Nephron (organoid): ENCODE results near the gene SELENOI.
A peak's percentile ranks its signal among the peaks of the same experiment; 100 is the strongest.
"Not testable (repeated sequence)": the region's sequence is repeated elsewhere in the genome, so short reads cannot be mapped to it uniquely, and the experiment has no call there.

Experiments
- H3K27ac Mint-ChIP-seq, 3 experiments: 2 replicates each; pipeline ENCODE4 v1.8.0; 2020; ENCODE audit warnings: mixed read lengths in 3 of 3, mild to moderate bottlenecking in 2 of 3, moderate library complexity in 1 of 3
- H3K27me3 Mint-ChIP-seq: 2 replicates; pipeline ENCODE4 v1.8.0; 2021; ENCODE audit warnings: low read depth, mild to moderate bottlenecking, moderate library complexity, mixed read lengths
- H3K36me3 Mint-ChIP-seq: 2 replicates; pipeline ENCODE4 v1.8.0; 2020; ENCODE audit warnings: low read depth, mixed read lengths
- H3K4me1 Mint-ChIP-seq: 2 replicates; pipeline ENCODE4 v1.8.0; 2020; ENCODE audit warnings: mixed read lengths
- H3K4me3 Mint-ChIP-seq, 3 experiments: 2 replicates each; pipeline ENCODE4 v1.8.0; 2020; ENCODE audit warnings: mild to moderate bottlenecking in 3 of 3, mixed read lengths in 3 of 3, moderate library complexity in 2 of 3
- H3K9me3 Mint-ChIP-seq: 2 replicates; pipeline ENCODE4 v1.8.0; 2020; ENCODE audit warnings: mixed read lengths
- TF ChIP-seq, protein P1 (sequence below), 3 experiments: fragments of 200-600 bp; sonication (generic); IDR thresholded peaks; one replicate each; pipeline ENCODE4 v1.5.0; 2021; ENCODE audit warnings: antibody characterized with exemption in 3 of 3; ENCODE audit not compliant: unreplicated experiment in 3 of 3

SELENOI gene

DNA sequence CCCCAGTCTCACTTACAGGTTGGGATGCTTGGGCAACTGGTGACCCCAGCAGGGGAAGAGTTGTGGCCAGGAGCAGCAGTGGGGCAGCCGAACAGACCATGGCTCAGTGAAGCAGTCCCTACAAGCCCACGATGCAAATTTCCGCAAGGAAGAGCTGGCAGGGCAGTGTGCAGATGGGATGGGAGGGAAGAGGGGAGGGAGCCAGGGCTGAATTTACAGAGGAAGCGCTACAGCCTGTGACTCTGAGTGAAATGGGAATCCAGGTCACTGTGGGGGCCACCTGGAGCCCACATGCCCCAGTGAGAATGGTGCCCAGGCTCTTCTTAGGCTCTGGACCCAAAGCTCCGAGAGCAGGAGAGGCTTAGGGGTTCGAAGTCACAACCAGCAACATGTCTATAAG lies 27.0 kb upstream of the SELENOI start:
- no peak overlapping the region for H3K4me3 Mint-ChIP-seq
- no peaks in the 10 kb centered on the region for H3K36me3 Mint-ChIP-seq
- H3K9me3 Mint-ChIP-seq, result no peaks in the 10 kb centered on the region
- H3K4me1 Mint-ChIP-seq, result peaks cover 7% of the 10 kb centered on the region
- no peak overlapping the region for H3K27ac Mint-ChIP-seq
- peaks cover 8% of the 10 kb centered on the region for H3K27me3 Mint-ChIP-seq
- TF ChIP-seq, protein P1, sequence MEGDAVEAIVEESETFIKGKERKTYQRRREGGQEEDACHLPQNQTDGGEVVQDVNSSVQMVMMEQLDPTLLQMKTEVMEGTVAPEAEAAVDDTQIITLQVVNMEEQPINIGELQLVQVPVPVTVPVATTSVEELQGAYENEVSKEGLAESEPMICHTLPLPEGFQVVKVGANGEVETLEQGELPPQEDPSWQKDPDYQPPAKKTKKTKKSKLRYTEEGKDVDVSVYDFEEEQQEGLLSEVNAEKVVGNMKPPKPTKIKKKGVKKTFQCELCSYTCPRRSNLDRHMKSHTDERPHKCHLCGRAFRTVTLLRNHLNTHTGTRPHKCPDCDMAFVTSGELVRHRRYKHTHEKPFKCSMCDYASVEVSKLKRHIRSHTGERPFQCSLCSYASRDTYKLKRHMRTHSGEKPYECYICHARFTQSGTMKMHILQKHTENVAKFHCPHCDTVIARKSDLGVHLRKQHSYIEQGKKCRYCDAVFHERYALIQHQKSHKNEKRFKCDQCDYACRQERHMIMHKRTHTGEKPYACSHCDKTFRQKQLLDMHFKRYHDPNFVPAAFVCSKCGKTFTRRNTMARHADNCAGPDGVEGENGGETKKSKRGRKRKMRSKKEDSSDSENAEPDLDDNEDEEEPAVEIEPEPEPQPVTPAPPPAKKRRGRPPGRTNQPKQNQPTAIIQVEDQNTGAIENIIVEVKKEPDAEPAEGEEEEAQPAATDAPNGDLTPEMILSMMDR (IDR thresholded peaks at IDR 0.05; ENCODE audit: unreplicated experiment in 3 of 3), result no peak

DNA sequence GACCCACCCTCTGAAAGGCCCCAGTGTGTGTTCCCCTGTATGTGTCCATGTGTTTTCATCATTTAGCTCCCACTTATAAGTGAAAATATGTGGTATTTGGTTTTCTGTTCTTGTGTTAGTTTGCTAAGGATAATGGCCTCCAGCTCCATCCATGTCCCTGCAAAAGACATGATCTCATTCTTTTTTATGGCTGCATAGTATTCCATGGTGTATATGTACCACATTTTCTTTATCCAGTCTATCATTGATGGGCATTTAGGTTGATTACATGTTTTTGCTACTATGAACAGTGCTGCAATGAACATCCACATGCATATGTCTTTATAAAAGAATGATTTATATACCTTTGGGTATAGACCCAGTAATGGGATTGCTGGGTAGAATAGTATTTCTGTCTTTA lies 21.5 kb upstream of the SELENOI start:
- not testable (repeated sequence) for H3K36me3 Mint-ChIP-seq

DNA sequence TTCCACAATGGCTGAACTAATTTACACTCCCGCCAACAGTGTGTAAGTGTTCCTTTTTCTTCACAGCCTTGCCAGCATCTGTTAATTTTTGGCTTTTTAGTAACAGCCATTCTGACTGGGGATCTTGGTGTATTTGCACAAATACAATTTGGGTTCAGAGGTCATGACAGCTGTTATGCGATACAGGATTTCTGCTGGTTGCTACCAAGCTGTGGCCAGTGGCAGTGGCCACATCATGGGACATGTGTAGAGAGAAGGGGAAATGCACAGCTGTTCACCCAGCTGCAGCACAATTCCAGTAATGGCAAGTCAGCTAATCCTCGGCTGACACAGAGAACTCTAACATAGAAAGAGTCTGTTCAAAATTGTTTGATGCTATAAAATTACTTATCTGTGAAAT lies 21.0 kb upstream of the SELENOI start:
- TF ChIP-seq, protein P1 (IDR thresholded peaks at IDR 0.05; ENCODE audit: unreplicated experiment in 3 of 3), result no peak
- Mint-ChIP-seq H3K4me3 (no peak overlapping the region), H3K4me1 (peaks cover 19% of the 10 kb centered on the region), H3K27me3 (peaks cover 5% of the 10 kb centered on the region), H3K9me3 (no peaks in the 10 kb centered on the region), H3K36me3 (no peaks in the 10 kb centered on the region), H3K27ac (peak overlapping the region in 2 of 3 experiments; percentile 67 to 88)

More for the DNA sequence above, 21.5 kb upstream of the SELENOI start:
- not testable (repeated sequence) for H3K4me3 Mint-ChIP-seq, H3K9me3 Mint-ChIP-seq, H3K27me3 Mint-ChIP-seq
- peak overlapping the region in 1 of 3 experiments; percentile 67 for H3K27ac Mint-ChIP-seq
- H3K4me1 Mint-ChIP-seq, result peaks cover 16% of the 10 kb centered on the region

DNA sequence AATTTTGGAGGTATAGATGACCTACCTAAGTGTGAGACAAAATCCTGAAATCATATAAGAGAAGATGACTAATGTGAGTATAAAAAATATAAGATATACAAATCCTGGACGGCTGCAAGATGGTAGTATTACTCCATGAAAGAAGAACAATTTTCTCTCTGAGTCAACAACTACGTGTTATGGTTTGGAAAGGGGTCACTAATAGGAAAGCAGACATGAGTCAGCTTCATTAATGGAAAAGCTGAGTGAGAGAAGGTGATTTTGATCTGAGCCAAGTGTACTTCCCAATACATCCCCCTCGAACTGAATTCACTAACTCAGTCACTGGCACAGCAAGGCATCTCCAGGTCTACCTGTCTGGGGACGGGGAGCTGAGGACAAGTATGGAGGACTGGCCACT lies 20.1 kb upstream of the SELENOI start:
- Mint-ChIP-seq H3K36me3 (no peaks in the 10 kb centered on the region), H3K27me3 (peaks cover 5% of the 10 kb centered on the region), H3K9me3 (no peaks in the 10 kb centered on the region), H3K4me3 (no peak overlapping the region), H3K4me1 (peaks cover 22% of the 10 kb centered on the region), H3K27ac (peak overlapping the region in 2 of 3 experiments; percentile 11 to 14)
- TF ChIP-seq, protein P1 (IDR thresholded peaks at IDR 0.05; ENCODE audit: unreplicated experiment in 3 of 3), result no peak

DNA sequence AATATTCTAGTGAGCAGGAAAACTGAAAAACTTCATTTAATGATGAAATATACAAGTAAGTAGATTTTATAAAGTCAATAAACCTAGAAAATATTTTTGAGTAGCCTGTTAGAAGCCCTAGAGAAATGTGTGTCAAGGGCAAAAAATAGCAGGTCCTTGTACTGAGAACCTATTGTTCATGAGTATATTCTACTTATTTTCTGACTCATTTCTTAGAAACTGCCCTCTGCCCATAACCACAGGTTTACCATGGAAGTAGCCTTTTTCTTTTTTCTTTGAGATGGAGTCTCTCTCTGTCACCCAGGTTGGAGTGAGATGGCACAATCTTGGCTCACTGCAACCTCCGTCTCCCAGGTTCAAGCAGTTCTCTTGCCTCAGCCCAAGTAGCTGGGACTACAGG lies 19.4 kb upstream of the SELENOI start:
- TF ChIP-seq, protein P1 (IDR thresholded peaks at IDR 0.05; ENCODE audit: unreplicated experiment in 3 of 3), result no peak
- Mint-ChIP-seq H3K9me3 (no peaks in the 10 kb centered on the region), H3K27me3 (no peaks in the 10 kb centered on the region), H3K4me1 (peaks cover 22% of the 10 kb centered on the region), H3K36me3 (no peaks in the 10 kb centered on the region), H3K27ac (no peak overlapping the region), H3K4me3 (no peak overlapping the region)

DNA sequence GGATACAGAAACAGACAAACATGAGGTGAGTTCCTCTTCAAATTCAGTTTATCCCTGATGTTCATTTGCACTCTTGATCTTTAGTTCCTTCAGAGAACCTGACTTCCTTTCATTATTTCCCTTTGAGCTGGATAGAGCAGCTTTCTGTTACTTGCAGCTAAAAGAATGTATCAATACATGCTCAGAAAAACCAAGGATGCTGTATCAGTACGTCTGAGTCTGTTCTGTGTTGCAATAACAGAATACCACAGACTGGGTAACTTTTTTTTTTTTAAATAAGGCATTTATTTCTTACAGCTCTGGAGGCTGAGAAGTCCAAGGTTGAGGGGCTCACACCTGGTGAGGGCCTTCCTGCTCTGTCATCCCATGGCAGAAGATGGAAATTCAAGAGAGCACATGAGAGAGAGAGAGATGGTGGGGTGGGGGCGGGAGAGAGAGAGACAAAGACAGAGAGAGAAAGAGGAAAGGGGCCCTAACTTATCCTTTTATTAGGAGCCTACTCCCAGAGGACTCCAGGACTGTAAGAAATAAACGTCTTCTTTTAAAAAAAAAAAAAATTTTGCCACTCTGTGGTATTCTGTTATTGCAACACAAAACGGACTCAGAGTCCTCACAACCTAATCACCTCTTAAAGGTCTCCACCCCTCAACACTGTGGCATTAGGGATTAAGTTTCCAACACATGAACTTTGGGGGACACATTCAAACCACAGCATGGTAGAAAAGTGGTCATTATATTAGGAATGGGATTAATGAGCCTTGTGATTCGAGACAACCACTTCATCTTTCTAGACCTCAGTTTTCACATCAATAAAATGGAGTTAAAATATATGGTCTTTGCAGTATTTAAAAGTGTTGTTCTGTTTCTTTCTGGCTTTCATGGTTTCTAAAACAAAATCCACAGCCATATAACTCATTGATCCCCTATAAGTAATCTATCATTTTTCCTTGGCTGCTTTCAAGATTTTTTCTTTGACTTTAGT lies 18.4 kb upstream of the SELENOI start:
- Mint-ChIP-seq H3K4me3 (no peak overlapping the region), H3K9me3 (no peaks in the 10 kb centered on the region), H3K27ac (no peak overlapping the region), H3K27me3 (no peaks in the 10 kb centered on the region), H3K36me3 (no peaks in the 10 kb centered on the region), H3K4me1 (peaks cover 22% of the 10 kb centered on the region)
- TF ChIP-seq, protein P1 (IDR thresholded peaks at IDR 0.05; ENCODE audit: unreplicated experiment in 3 of 3), result no peak

DNA sequence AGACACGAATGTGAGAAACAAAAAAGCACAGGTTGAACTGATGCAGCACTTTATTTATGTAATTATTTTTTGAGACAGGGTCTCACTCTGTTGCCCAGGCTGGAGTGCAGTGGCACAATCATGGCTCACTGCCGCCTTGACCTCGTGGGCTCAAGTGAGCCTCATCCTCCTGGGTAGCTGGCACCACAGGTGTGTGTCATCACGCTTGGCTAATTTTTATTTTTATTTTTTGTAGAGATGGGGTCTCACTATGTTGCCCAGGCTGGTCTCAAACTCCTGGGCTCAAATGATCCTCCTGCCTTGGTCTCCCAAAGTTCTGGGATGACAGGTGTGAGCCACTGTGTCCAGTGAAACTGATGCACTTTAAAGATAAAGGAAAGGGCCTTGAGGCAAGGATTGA lies 16.9 kb upstream of the SELENOI start:
- peaks cover 22% of the 10 kb centered on the region for H3K4me1 Mint-ChIP-seq
- H3K4me3 Mint-ChIP-seq, H3K9me3 Mint-ChIP-seq, H3K27me3 Mint-ChIP-seq, H3K27ac Mint-ChIP-seq, H3K36me3 Mint-ChIP-seq: not testable (repeated sequence)
